ENCODE measurements around the gene NFATC2. TPM values are rescaled to one million over a fixed set of nuclear protein-coding genes. Genes with fewer than 3 reads are reported as not detected.

The NFATC2 gene
- total RNA-seq, 1 experiment from 2014 or later, result 32.3 TPM

GRCh38 chr20:51507216-51508036 is 35.1 kb downstream of the NFATC2 start:
- Histone ChIP-seq H2AFZ (ENCODE audit: low read length) (no peak overlapping the region), H3K9me3 (ENCODE audit: low read length) (no peaks in the 10 kb centered on the region), H3K4me2 (ENCODE audit: low read depth, low read length, poor library complexity, severe bottlenecking) (no peak overlapping the region), H3K79me2 (ENCODE audit: low read length) (peaks cover 85% of the 10 kb centered on the region), H3K9ac (ENCODE audit: low read length) (no peak overlapping the region), H4K20me1 (ENCODE audit: insufficient read depth, low read depth, low read length) (no peaks in the 10 kb centered on the region), H3K4me3 (ENCODE audit: low read length) (no peak overlapping the region), H3K27me3 (ENCODE audit: low read length) (no peaks in the 10 kb centered on the region), H3K4me1 (ENCODE audit: low read length) (peaks cover 43% of the 10 kb centered on the region), H3K36me3 (ENCODE audit: insufficient read depth, low read length) (peaks cover 68% of the 10 kb centered on the region), H3K27ac (ENCODE audit: low read length) (no peak overlapping the region), H3K9me2 (replicated peaks; ENCODE audit: insufficient read depth, low read length) (no peaks in the 10 kb centered on the region)
- no peak for DNase-seq

GRCh38 chr20:51506527-51507215 is 35.8 kb downstream of the NFATC2 start:
- Histone ChIP-seq H2AFZ (ENCODE audit: low read length) (no peak overlapping the region), H3K9ac (ENCODE audit: low read length) (no peak overlapping the region), H3K79me2 (ENCODE audit: low read length) (peaks cover 85% of the 10 kb centered on the region), H3K27me3 (ENCODE audit: low read length) (no peaks in the 10 kb centered on the region), H3K36me3 (ENCODE audit: insufficient read depth, low read length) (peaks cover 60% of the 10 kb centered on the region), H4K20me1 (ENCODE audit: insufficient read depth, low read depth, low read length) (no peaks in the 10 kb centered on the region), H3K27ac (ENCODE audit: low read length) (no peak overlapping the region), H3K4me3 (ENCODE audit: low read length) (no peak overlapping the region), H3K4me1 (ENCODE audit: low read length) (peaks cover 43% of the 10 kb centered on the region), H3K9me3 (ENCODE audit: low read length) (no peaks in the 10 kb centered on the region), H3K9me2 (replicated peaks; ENCODE audit: insufficient read depth, low read length) (no peaks in the 10 kb centered on the region), H3K4me2 (ENCODE audit: low read depth, low read length, poor library complexity, severe bottlenecking) (no peak overlapping the region)
- no peak for DNase-seq

GRCh38 chr20:51505566-51505965 is 37.0 kb downstream of the NFATC2 start:
- Histone ChIP-seq H3K9me2 (replicated peaks; ENCODE audit: insufficient read depth, low read length) (no peaks in the 10 kb centered on the region), H3K27me3 (ENCODE audit: low read length) (no peaks in the 10 kb centered on the region), H3K4me2 (ENCODE audit: low read depth, low read length, poor library complexity, severe bottlenecking) (no peak overlapping the region), H3K27ac (ENCODE audit: low read length) (no peak overlapping the region), H3K9me3 (ENCODE audit: low read length) (no peaks in the 10 kb centered on the region), H3K36me3 (ENCODE audit: insufficient read depth, low read length) (peaks cover 49% of the 10 kb centered on the region), H3K4me1 (ENCODE audit: low read length) (peaks cover 48% of the 10 kb centered on the region), H4K20me1 (ENCODE audit: insufficient read depth, low read depth, low read length) (no peaks in the 10 kb centered on the region), H3K4me3 (ENCODE audit: low read length) (no peak overlapping the region), H3K79me2 (ENCODE audit: low read length) (peaks cover 83% of the 10 kb centered on the region), H2AFZ (ENCODE audit: low read length) (no peak overlapping the region), H3K9ac (ENCODE audit: low read length) (no peak overlapping the region)
- DNase-seq, result no peak

GRCh38 chr20:51503376-51503775 is 39.1 kb downstream of the NFATC2 start:
- Histone ChIP-seq H3K9me3 (ENCODE audit: low read length) (no peaks in the 10 kb centered on the region), H3K36me3 (ENCODE audit: insufficient read depth, low read length) (peaks cover 43% of the 10 kb centered on the region), H3K4me3 (ENCODE audit: low read length) (no peak overlapping the region), H3K27ac (ENCODE audit: low read length) (peak overlapping the region; percentile 87), H3K27me3 (ENCODE audit: low read length) (no peaks in the 10 kb centered on the region), H3K4me2 (ENCODE audit: low read depth, low read length, poor library complexity, severe bottlenecking) (no peak overlapping the region), H3K79me2 (ENCODE audit: low read length) (peaks cover 82% of the 10 kb centered on the region), H4K20me1 (ENCODE audit: insufficient read depth, low read depth, low read length) (no peaks in the 10 kb centered on the region), H3K9me2 (replicated peaks; ENCODE audit: insufficient read depth, low read length) (no peaks in the 10 kb centered on the region), H3K9ac (ENCODE audit: low read length) (peak overlapping the region; percentile 27; the same call in 1 of the 2 replicates), H3K4me1 (ENCODE audit: low read length) (peaks cover 63% of the 10 kb centered on the region), H2AFZ (ENCODE audit: low read length) (no peak overlapping the region)
- DNase-seq, result no peak

GRCh38 chr20:51500936-51501335 is 41.6 kb downstream of the NFATC2 start:
- peak overlapping the region; percentile 87 for H3K27ac ChIP-seq (ENCODE audit: low read length)
- peak; percentile 49 for DNase-seq

GRCh38 chr20:51500311-51500710 is 42.2 kb downstream of the NFATC2 start:
- H3K4me2 ChIP-seq (ENCODE audit: low read depth, low read length, poor library complexity, severe bottlenecking), result no peak overlapping the region
- no peaks in the 10 kb centered on the region for H3K9me2 ChIP-seq (replicated peaks; ENCODE audit: insufficient read depth, low read length)
- peaks cover 88% of the 10 kb centered on the region for H3K4me1 ChIP-seq (ENCODE audit: low read length)
- no peaks in the 10 kb centered on the region for H3K27me3 ChIP-seq (ENCODE audit: low read length)
- H3K9me3 ChIP-seq (ENCODE audit: low read length), result no peaks in the 10 kb centered on the region
- no peaks in the 10 kb centered on the region for H4K20me1 ChIP-seq (ENCODE audit: insufficient read depth, low read depth, low read length)
- peak; percentile 63 for DNase-seq
- H3K36me3 ChIP-seq (ENCODE audit: insufficient read depth, low read length), result peaks cover 29% of the 10 kb centered on the region
- no peak overlapping the region for H3K4me3 ChIP-seq (ENCODE audit: low read length)
- H3K9ac ChIP-seq (ENCODE audit: low read length), result peak overlapping the region; percentile 24; the same call in 1 of the 2 replicates
- peaks cover 85% of the 10 kb centered on the region for H3K79me2 ChIP-seq (ENCODE audit: low read length)
- no peak overlapping the region for H2AFZ ChIP-seq (ENCODE audit: low read length)
- peak overlapping the region; percentile 97 for H3K27ac ChIP-seq (ENCODE audit: low read length)

More at GRCh38 chr20:51500936-51501335, 41.6 kb downstream of the NFATC2 start:
- H3K9me3 ChIP-seq (ENCODE audit: low read length), result no peaks in the 10 kb centered on the region
- peak overlapping the region; percentile 32 for H3K9ac ChIP-seq (ENCODE audit: low read length)
- H3K9me2 ChIP-seq (replicated peaks; ENCODE audit: insufficient read depth, low read length), result no peaks in the 10 kb centered on the region
- H4K20me1 ChIP-seq (ENCODE audit: insufficient read depth, low read depth, low read length), result no peaks in the 10 kb centered on the region
- peaks cover 84% of the 10 kb centered on the region for H3K79me2 ChIP-seq (ENCODE audit: low read length)
- peaks cover 31% of the 10 kb centered on the region for H3K36me3 ChIP-seq (ENCODE audit: insufficient read depth, low read length)
- H3K4me1 ChIP-seq (ENCODE audit: low read length), result peaks cover 88% of the 10 kb centered on the region
- peak overlapping the region; percentile 44 for H3K4me2 ChIP-seq (ENCODE audit: low read depth, low read length, poor library complexity, severe bottlenecking)
- H3K27me3 ChIP-seq (ENCODE audit: low read length), result no peaks in the 10 kb centered on the region
- H3K4me3 ChIP-seq (ENCODE audit: low read length), result peak overlapping the region; percentile 15; the same call in 1 of the 2 replicates
- H2AFZ ChIP-seq (ENCODE audit: low read length), result no peak overlapping the region

GRCh38 chr20:51498765-51499540 is 43.6 kb downstream of the NFATC2 start:
- Histone ChIP-seq H3K79me2 (ENCODE audit: low read length) (peaks cover 92% of the 10 kb centered on the region), H4K20me1 (ENCODE audit: insufficient read depth, low read depth, low read length) (no peaks in the 10 kb centered on the region), H3K9ac (ENCODE audit: low read length) (peak overlapping the region; percentile 9), H3K36me3 (ENCODE audit: insufficient read depth, low read length) (peaks cover 23% of the 10 kb centered on the region), H2AFZ (ENCODE audit: low read length) (no peak overlapping the region), H3K4me3 (ENCODE audit: low read length) (no peak overlapping the region), H3K27ac (ENCODE audit: low read length) (peak overlapping the region; percentile 97), H3K9me2 (replicated peaks; ENCODE audit: insufficient read depth, low read length) (no peaks in the 10 kb centered on the region), H3K4me1 (ENCODE audit: low read length) (peaks cover 81% of the 10 kb centered on the region), H3K27me3 (ENCODE audit: low read length) (no peaks in the 10 kb centered on the region), H3K4me2 (ENCODE audit: low read depth, low read length, poor library complexity, severe bottlenecking) (peak overlapping the region; percentile 57), H3K9me3 (ENCODE audit: low read length) (no peaks in the 10 kb centered on the region)
- DNase-seq, result no peak
